T-cell (primary cell): Measurements from ENCODE around the gene STAP1. TPM values are rescaled to one million over a fixed set of nuclear protein-coding genes. Genes with fewer than 3 reads are reported as not detected.
A peak's percentile ranks its signal among the peaks of the same experiment; 100 is the strongest.

Source experiments
- ATAC-seq, 4 experiments: fragments of 200-7000 bp in 3 of 4; fragments of 150-1000 bp in 1 of 4; cut with Tn5 transposase; replicated peaks in 1 of 4; 1 replicate in 3 of 4; 2 replicates in 1 of 4; pipeline ENCODE4 v1.10.0; 2021; ENCODE audit warnings: moderate library complexity in 3 of 4, mild to moderate bottlenecking in 2 of 4, moderate number of reproducible peaks in 1 of 4
- CTCF ChIA-PET, 2 donors: fragments of 300-600 bp; sonication (Branson Sonifier 250); formaldehyde crosslinking; loops; one replicate each; lab custom pipeline; 2022; ENCODE audit warnings: antibody characterized with exemption in 2 of 2; lab: Charles Lee
- POLR2A ChIA-PET, 2 donors: fragments of 300-600 bp; sonication (Branson Sonifier 250); formaldehyde crosslinking; loops; one replicate each; lab custom pipeline; 2022; ENCODE audit warnings: antibody characterized with exemption in 2 of 2; lab: Charles Lee
- DNase-seq, 35 experiments: peaks; one replicate each; pipeline versions ENCODE4 v3.0.0 to v3.0.0-alpha.2; 2013 to 2023
- H3K27ac ChIP-seq: one replicate; pipeline ENCODE4 v1.5.1; 2013; ENCODE audit warnings: low read length
- H3K27me3 ChIP-seq, 2 experiments: replicated peaks in 1 of 2; 1 replicate in 1 of 2; 2 replicates in 1 of 2; pipeline versions ENCODE4 v1.6.1 to v1.7.0; 2013; ENCODE audit warnings: low read length in 1 of 2, mixed read lengths in 1 of 2; ENCODE audit not compliant: control insufficient read depth in 2 of 2, insufficient read depth in 2 of 2; ENCODE audit errors: extremely low read depth in 1 of 2
- H3K36me3 ChIP-seq, 2 donors: 1 replicate in 1 of 2; 2 replicates in 1 of 2; pipeline versions ENCODE4 v1.6.1 to v1.7.0; 2013; ENCODE audit warnings: low read length in 1 of 2; ENCODE audit not compliant: control insufficient read depth in 2 of 2, insufficient read depth in 1 of 2; ENCODE audit errors: extremely low read depth in 1 of 2
- H3K4me1 ChIP-seq, 2 experiments: 1 replicate in 1 of 2; 2 replicates in 1 of 2; pipeline versions ENCODE4 v1.6.1 to v1.7.0; 2013; ENCODE audit warnings: low read length in 2 of 2, mixed read lengths in 1 of 2; ENCODE audit not compliant: insufficient read depth in 2 of 2, control insufficient read depth in 1 of 2; ENCODE audit errors: extremely low read depth in 1 of 2
- H3K4me3 ChIP-seq, 2 donors: 1 replicate in 1 of 2; 2 replicates in 1 of 2; pipeline versions ENCODE4 v1.5.1 to v1.7.0; 2013; ENCODE audit warnings: mild to moderate bottlenecking in 2 of 2, low read length in 1 of 2, moderate library complexity in 1 of 2; ENCODE audit not compliant: control insufficient read depth in 1 of 2; ENCODE audit errors: extremely low read depth in 1 of 2
- H3K9me3 ChIP-seq: 2 replicates; pipeline ENCODE4 v1.7.0; 2013
- H3K27ac Mint-ChIP-seq, 2 donors: one replicate each; pipeline ENCODE4 v1.8.0; 2020 to 2021; ENCODE audit warnings: mild to moderate bottlenecking in 2 of 2, mixed read lengths in 2 of 2
- H3K27me3 Mint-ChIP-seq, 2 donors: one replicate each; pipeline ENCODE4 v1.8.0; 2021 to 2022; ENCODE audit warnings: mixed read lengths in 2 of 2
- H3K36me3 Mint-ChIP-seq: one replicate; pipeline ENCODE4 v1.8.0; 2021; ENCODE audit warnings: mixed read lengths
- H3K4me1 Mint-ChIP-seq, 3 donors: one replicate each; pipeline ENCODE4 v1.8.0; 2020 to 2022; ENCODE audit warnings: mixed read lengths in 3 of 3, mild to moderate bottlenecking in 1 of 3
- H3K4me3 Mint-ChIP-seq, 3 donors: one replicate each; pipeline ENCODE4 v1.8.0; 2020 to 2022; ENCODE audit warnings: mild to moderate bottlenecking in 3 of 3, mixed read lengths in 3 of 3, moderate library complexity in 3 of 3
- H3K9me3 Mint-ChIP-seq, 3 donors: one replicate each; pipeline ENCODE4 v1.8.0; 2020 to 2022; ENCODE audit warnings: mixed read lengths in 3 of 3
- WGBS: methylation state at CpG from one replicate; pipeline ENCODE4 v1.1.5; 2013; ENCODE audit warnings: missing lambda C conversion rate; ENCODE audit not compliant: insufficient coverage; 5-methylcytosine and 5-hydroxymethylcytosine counted together
- total RNA-seq, 35 experiments: library from RNA in 6 of 35; stranded (reverse) in 6 of 35; fragments of 120-200 nt in 1 of 35; gene quantifications; one replicate each; pipeline versions ENCODE4 v1.2.1 to v1.2.4 and lab custom pipeline; 2013 to 2026

Gene STAP1
- total RNA-seq, 5 donors from 2014 or later (not counting 1 experiment from before 2014, with no cell fraction given): 1.6 to 8.0 (median 4.3) TPM

DNA sequence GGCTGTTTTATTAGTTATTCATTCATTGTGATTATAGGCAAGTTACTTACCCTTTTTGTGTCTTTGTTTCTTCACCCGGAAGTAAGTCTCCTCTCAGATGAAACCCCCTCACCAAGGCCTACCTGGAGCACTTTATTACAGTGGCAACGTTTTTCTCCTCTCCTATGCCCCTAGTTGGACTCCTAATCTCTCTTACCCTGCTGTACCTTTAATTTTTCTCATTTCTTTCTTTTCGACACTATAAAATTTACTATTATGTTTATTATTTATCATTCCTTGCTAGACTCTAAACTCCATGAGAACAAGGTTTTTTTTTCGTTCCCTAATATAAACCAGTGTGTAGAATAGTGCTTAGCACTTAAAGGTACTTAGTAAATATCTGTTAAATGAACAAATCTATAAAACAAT is 17.5 kb downstream of the STAP1 start:
- peaks cover 13 to 53% of the 10 kb centered on the region in 2 experiments for H3K4me1 ChIP-seq
- WGBS: 59% methylated on average over 2 of the region's 4 CpGs
- CTCF ChIA-PET: interaction anchor here in 1 of 2 donors (0.9 kb wide), 1 partner anchor 10 kb away, joined by 8 read pairs; no protein-coding TSS in a partner anchor
- H3K27me3 Mint-ChIP-seq: no peaks in the 10 kb centered on the region
- H3K9me3 ChIP-seq: no peaks in the 10 kb centered on the region
- peaks cover 59 to 76% (median 61%) of the 10 kb centered on the region in 3 donors for H3K4me1 Mint-ChIP-seq
- H3K36me3 Mint-ChIP-seq: peaks cover 10% of the 10 kb centered on the region
- no peaks in the 10 kb centered on the region for H3K9me3 Mint-ChIP-seq
- H3K36me3 ChIP-seq: no peaks in the 10 kb centered on the region
- H3K4me3 ChIP-seq: no peak overlapping the region
- no peak for DNase-seq
- peak overlapping the region; percentile 15 for H3K27ac ChIP-seq
- no peaks in the 10 kb centered on the region for H3K27me3 ChIP-seq
- H3K4me3 Mint-ChIP-seq: peak overlapping the region in 2 of 3 donors; percentile 47 to 57
- H3K27ac Mint-ChIP-seq: peak overlapping the region; percentile 74 to 86
- POLR2A ChIA-PET: interaction anchor here in 1 of 2 donors (0.8 kb wide), 1 partner anchor 125 kb away, joined by 3 read pairs; the partner anchor contains the start of gene UBA6
- ATAC-seq: peak in 1 of 4 experiments; percentile 5

DNA sequence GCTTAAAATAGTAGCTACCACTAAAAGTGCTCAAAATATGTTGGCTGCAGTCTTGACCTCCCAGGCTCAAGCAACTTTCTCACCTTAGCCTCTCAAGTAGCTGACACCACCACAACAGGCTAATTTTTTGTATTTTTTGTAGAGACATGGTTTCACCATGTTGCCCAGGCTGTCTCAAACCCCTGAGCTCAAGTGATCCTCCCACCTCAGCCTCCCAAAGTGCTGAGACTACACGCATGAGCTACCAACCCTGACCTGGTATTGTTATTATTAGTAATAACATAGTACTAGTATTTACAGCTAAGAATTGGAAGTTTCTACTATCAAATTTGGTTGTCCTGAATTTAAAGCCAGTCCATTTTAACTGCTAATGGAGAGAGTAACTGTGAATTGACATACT is 18.0 kb downstream of the STAP1 start:
- ChIA-PET CTCF (interaction anchor here in 1 of 2 donors (0.6 to 0.7 kb wide), 2 partner anchors 140 to 170 kb away, joined by 3 read pairs; no protein-coding TSS in a partner anchor), POLR2A (interaction anchor here in 1 of 2 donors (0.6 to 0.8 kb wide), 2 partner anchors 34 to 124 kb away, joined by 3 read pairs; partner anchors contain the start of gene UBA6)
- peak overlapping the region in 1 of 3 donors; percentile 57 for H3K4me3 Mint-ChIP-seq
- Histone ChIP-seq H3K4me3 (no peak overlapping the region), H3K27me3 (no peaks in the 10 kb centered on the region), H3K9me3 (no peaks in the 10 kb centered on the region), H3K4me1 (peaks cover 16 to 54% of the 10 kb centered on the region in 2 experiments), H3K36me3 (no peaks in the 10 kb centered on the region), H3K27ac (no peak overlapping the region)
- peaks cover 60 to 76% (median 66%) of the 10 kb centered on the region in 3 donors for H3K4me1 Mint-ChIP-seq
- H3K27me3 Mint-ChIP-seq: no peaks in the 10 kb centered on the region
- no CpG with 5 or more reads among the region's 1 CpG for WGBS
- ATAC-seq: no peak
- peak overlapping the region; percentile 74 to 86 for H3K27ac Mint-ChIP-seq
- H3K9me3 Mint-ChIP-seq: no peaks in the 10 kb centered on the region
- H3K36me3 Mint-ChIP-seq: peaks cover 10% of the 10 kb centered on the region
- no peak for DNase-seq

DNA sequence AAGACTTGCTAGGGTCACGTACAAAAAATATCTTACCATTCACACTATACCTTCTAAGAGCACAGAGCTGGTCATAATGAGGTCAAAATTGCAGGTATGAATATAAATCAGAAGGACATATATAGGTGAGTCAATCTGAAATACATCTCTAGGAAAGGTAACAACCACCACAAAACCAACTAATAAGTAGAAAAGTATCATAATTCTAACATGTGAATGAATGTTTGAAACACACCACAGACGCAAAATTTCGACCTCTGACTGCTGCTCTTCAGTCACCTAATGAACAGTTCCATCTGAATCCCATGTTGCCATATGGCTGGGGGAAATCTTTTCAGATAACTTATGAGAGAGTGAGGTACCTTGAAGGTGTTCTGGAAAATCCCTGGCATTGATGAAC is 22.1 kb downstream of the STAP1 start:
- Mint-ChIP-seq H3K27ac (peak overlapping the region; percentile 64 to 85), H3K36me3 (peaks cover 16% of the 10 kb centered on the region), H3K4me3 (peak overlapping the region in 2 of 3 donors; percentile 14 to 56), H3K9me3 (no peaks in the 10 kb centered on the region), H3K27me3 (no peaks in the 10 kb centered on the region), H3K4me1 (peaks cover 40 to 64% (median 54%) of the 10 kb centered on the region in 3 donors)
- Histone ChIP-seq H3K4me1 (peaks cover 20 to 43% of the 10 kb centered on the region in 2 experiments), H3K4me3 (no peak overlapping the region), H3K27ac (no peak overlapping the region), H3K36me3 (no peaks in the 10 kb centered on the region), H3K27me3 (no peaks in the 10 kb centered on the region), H3K9me3 (no peaks in the 10 kb centered on the region)
- CTCF ChIA-PET: interaction anchor here in 1 of 2 donors (0.7 to 1.3 kb wide), 2 partner anchors 9 to 22 kb away, joined by 3 read pairs; partner anchors contain the start of gene STAP1
- POLR2A ChIA-PET: no interaction called here
- WGBS: no CpG with 5 or more reads among the region's 3 CpGs
- DNase-seq (peak in 1 of 35 experiments; percentile 11), ATAC-seq (peak in 1 of 4 experiments; percentile 5)

GRCh38 chr4:67581208-67581857 is 22.8 kb downstream of the STAP1 start:
- peaks cover 15 to 36% of the 10 kb centered on the region in 2 experiments for H3K4me1 ChIP-seq
- H3K36me3 Mint-ChIP-seq: peaks cover 16% of the 10 kb centered on the region
- WGBS: no CpG with 5 or more reads among the region's 8 CpGs

GRCh38 chr4:67581913-67582312 is 23.4 kb downstream of the STAP1 start:
- CTCF ChIA-PET: interaction anchor here (0.6 to 1.3 kb wide), 2 partner anchors 23 to 26 kb away, joined by 3 read pairs; partner anchors contain the start of gene STAP1 (in 1 of the 2)
- H3K27ac Mint-ChIP-seq: peak overlapping the region in 1 of 2 donors; percentile 60
- peaks cover 18% of the 10 kb centered on the region for H3K36me3 Mint-ChIP-seq
- DNase-seq: peak in 1 of 35 experiments; percentile 32
- Histone ChIP-seq H3K9me3 (no peaks in the 10 kb centered on the region), H3K4me1 (peaks cover 12 to 34% of the 10 kb centered on the region in 2 experiments), H3K27me3 (no peaks in the 10 kb centered on the region), H3K4me3 (no peak overlapping the region), H3K36me3 (no peaks in the 10 kb centered on the region), H3K27ac (no peak overlapping the region)
- ATAC-seq: peak in 1 of 4 experiments; percentile 7
- POLR2A ChIA-PET: interaction anchor here in 1 of 2 donors (0.5 to 1.1 kb wide), 3 partner anchors 26 to 37 kb away, joined by 3 to 4 read pairs (median 3); partner anchors contain the start of gene CENPC
- H3K9me3 Mint-ChIP-seq: no peaks in the 10 kb centered on the region
- WGBS: no CpG with 5 or more reads among the region's 2 CpGs
- peaks cover 30 to 50% (median 43%) of the 10 kb centered on the region in 3 donors for H3K4me1 Mint-ChIP-seq
- no peaks in the 10 kb centered on the region for H3K27me3 Mint-ChIP-seq
- H3K4me3 Mint-ChIP-seq: peak overlapping the region in 1 of 3 donors; percentile 56

More at GRCh38 chr4:67581208-67581857, 22.8 kb downstream of the STAP1 start:
- no peaks in the 10 kb centered on the region for H3K9me3 Mint-ChIP-seq
- peaks cover 34 to 56% (median 47%) of the 10 kb centered on the region in 3 donors for H3K4me1 Mint-ChIP-seq
- H3K27ac Mint-ChIP-seq: peak overlapping the region; percentile 56 to 85
- Histone ChIP-seq H3K36me3 (no peaks in the 10 kb centered on the region), H3K27me3 (no peaks in the 10 kb centered on the region), H3K9me3 (no peaks in the 10 kb centered on the region), H3K27ac (no peak overlapping the region), H3K4me3 (no peak overlapping the region)
- ChIA-PET POLR2A (interaction anchor here (0.5 to 1.1 kb wide), 4 partner anchors 25 to 36 kb away, joined by 3 to 4 read pairs (median 3); partner anchors contain the start of gene CENPC (in 1 of the 2)), CTCF (interaction anchor here in 1 of 2 donors (0.7 to 1.3 kb wide), 2 partner anchors 10 to 22 kb away, joined by 3 read pairs; partner anchors contain the start of gene STAP1)
- ATAC-seq (peak; percentile 77 to 97 (median 93)), DNase-seq (peak in 3 of 35 experiments; percentile 11 to 77 (median 18))
- H3K27me3 Mint-ChIP-seq: no peaks in the 10 kb centered on the region
- H3K4me3 Mint-ChIP-seq: peak overlapping the region; percentile 46 to 56 (median 54)

- Mint-ChIP-seq H3K27me3 (no peaks in the 10 kb centered on the region), H3K4me3 (no peak overlapping the region), H3K4me1 (peaks cover 19 to 31% (median 28%) of the 10 kb centered on the region in 3 donors), H3K9me3 (no peaks in the 10 kb centered on the region), H3K27ac (no peak overlapping the region), H3K36me3 (peaks cover 11% of the 10 kb centered on the region)
- ChIA-PET CTCF (no interaction called here), POLR2A (no interaction called here)
- Histone ChIP-seq H3K27me3 (no peaks in the 10 kb centered on the region), H3K9me3 (no peaks in the 10 kb centered on the region), H3K36me3 (no peaks in the 10 kb centered on the region), H3K27ac (no peak overlapping the region), H3K4me1 (peaks cover 12 to 22% of the 10 kb centered on the region in 2 experiments), H3K4me3 (no peak overlapping the region)
- no peak for ATAC-seq
- DNase-seq: no peak
Observed at GRCh38 chr4:67584496-67584895, 26.0 kb downstream of the STAP1 start.
